ENCODE measurements around the gene NPAS2. TPM values are rescaled to one million over a fixed set of nuclear protein-coding genes. Genes with fewer than 3 reads are reported as not detected.

NPAS2 gene
- total RNA-seq, 1 donor, result 8.7 TPM

GRCh38 chr2:100969998-100970397, 150.1 kb downstream of the NPAS2 start:
- no peaks in the 10 kb centered on the region for H4K20me1 ChIP-seq (ENCODE audit: insufficient read depth, low read length)
- no peaks in the 10 kb centered on the region for H3K9me3 ChIP-seq (ENCODE audit: low read depth, low read length)
- no peak overlapping the region for H2AFZ ChIP-seq (ENCODE audit: low read length)
- no peak for DNase-seq (ENCODE audit: insufficient read length, low spot score, missing footprints)
- no peaks in the 10 kb centered on the region for H3K4me1 ChIP-seq (ENCODE audit: insufficient read depth, low read length)
- H3K79me2 ChIP-seq (ENCODE audit: insufficient read depth, low read length), result no peaks in the 10 kb centered on the region
- H3K4me2 ChIP-seq (ENCODE audit: insufficient read depth, low read length), result no peak overlapping the region
- no peak for TF ChIP-seq CTCF (IDR thresholded peaks at IDR 0.05; ENCODE audit: extremely low read depth, low read depth, low read length)
- no peak overlapping the region for H3K4me3 ChIP-seq (ENCODE audit: insufficient read depth, low read length)
- H3K27me3 ChIP-seq (ENCODE audit: insufficient read depth, low read length), result peaks cover 3% of the 10 kb centered on the region
- no peaks in the 10 kb centered on the region for H3K36me3 ChIP-seq (ENCODE audit: insufficient read depth, low read length)
- H3K27ac ChIP-seq (ENCODE audit: low read depth, low read length), result no peak overlapping the region

GRCh38 chr2:100971221-100971620, 151.3 kb downstream of the NPAS2 start:
- Histone ChIP-seq H3K9me3 (ENCODE audit: low read depth, low read length) (no peaks in the 10 kb centered on the region), H3K27me3 (ENCODE audit: insufficient read depth, low read length) (peaks cover 3% of the 10 kb centered on the region), H3K79me2 (ENCODE audit: insufficient read depth, low read length) (no peaks in the 10 kb centered on the region), H4K20me1 (ENCODE audit: insufficient read depth, low read length) (no peaks in the 10 kb centered on the region), H3K4me3 (ENCODE audit: insufficient read depth, low read length) (no peak overlapping the region), H3K4me2 (ENCODE audit: insufficient read depth, low read length) (no peak overlapping the region), H3K4me1 (ENCODE audit: insufficient read depth, low read length) (peaks cover under 1% of the 10 kb centered on the region), H2AFZ (ENCODE audit: low read length) (no peak overlapping the region), H3K36me3 (ENCODE audit: insufficient read depth, low read length) (no peaks in the 10 kb centered on the region), H3K27ac (ENCODE audit: low read depth, low read length) (no peak overlapping the region)
- TF ChIP-seq CTCF (IDR thresholded peaks at IDR 0.05; ENCODE audit: extremely low read depth, low read depth, low read length), result no peak
- DNase-seq (ENCODE audit: insufficient read length, low spot score, missing footprints), result no peak

- H3K4me1 ChIP-seq (ENCODE audit: insufficient read depth, low read length), result peaks cover 10% of the 10 kb centered on the region
- H3K79me2 ChIP-seq (ENCODE audit: insufficient read depth, low read length), result no peaks in the 10 kb centered on the region
- no peaks in the 10 kb centered on the region for H4K20me1 ChIP-seq (ENCODE audit: insufficient read depth, low read length)
- H3K4me3 ChIP-seq (ENCODE audit: insufficient read depth, low read length), result no peak overlapping the region
- no peak overlapping the region for H2AFZ ChIP-seq (ENCODE audit: low read length)
- H3K36me3 ChIP-seq (ENCODE audit: insufficient read depth, low read length), result no peaks in the 10 kb centered on the region
- H3K4me2 ChIP-seq (ENCODE audit: insufficient read depth, low read length), result no peak overlapping the region
- no peaks in the 10 kb centered on the region for H3K9me3 ChIP-seq (ENCODE audit: low read depth, low read length)
- no peak overlapping the region for H3K27ac ChIP-seq (ENCODE audit: low read depth, low read length)
- peaks cover 3% of the 10 kb centered on the region for H3K27me3 ChIP-seq (ENCODE audit: insufficient read depth, low read length)
- TF ChIP-seq CTCF (IDR thresholded peaks at IDR 0.05; ENCODE audit: extremely low read depth, low read depth, low read length), result no peak
- no peak for DNase-seq (ENCODE audit: insufficient read length, low spot score, missing footprints)
Observed at GRCh38 chr2:100972452-100972851, 152.5 kb downstream of the NPAS2 start.

- no peak overlapping the region for H2AFZ ChIP-seq (ENCODE audit: low read length)
- H3K79me2 ChIP-seq (ENCODE audit: insufficient read depth, low read length), result no peaks in the 10 kb centered on the region
- no peak for TF ChIP-seq CTCF (IDR thresholded peaks at IDR 0.05; ENCODE audit: extremely low read depth, low read depth, low read length)
Observed at GRCh38 chr2:100974712-100975520, 155.0 kb downstream of the NPAS2 start.

More at GRCh38 chr2:100974712-100975520, 155.0 kb downstream of the NPAS2 start:
- Histone ChIP-seq H3K9me3 (ENCODE audit: low read depth, low read length) (no peaks in the 10 kb centered on the region), H3K4me2 (ENCODE audit: insufficient read depth, low read length) (no peak overlapping the region), H3K4me3 (ENCODE audit: insufficient read depth, low read length) (no peak overlapping the region), H3K27me3 (ENCODE audit: insufficient read depth, low read length) (peaks cover 3% of the 10 kb centered on the region), H3K36me3 (ENCODE audit: insufficient read depth, low read length) (no peaks in the 10 kb centered on the region), H4K20me1 (ENCODE audit: insufficient read depth, low read length) (no peaks in the 10 kb centered on the region), H3K4me1 (ENCODE audit: insufficient read depth, low read length) (peaks cover 20% of the 10 kb centered on the region), H3K27ac (ENCODE audit: low read depth, low read length) (no peak overlapping the region)
- no peak for DNase-seq (ENCODE audit: insufficient read length, low spot score, missing footprints)

Measured in osteoblast (primary cell).